Right lobe of liver (tissue), 6 donors: ENCODE measurements around the gene MDM2. TPM values are rescaled to one million over a fixed set of nuclear protein-coding genes. Genes with fewer than 3 reads are reported as not detected.

ENCODE experiments used
- ATAC-seq, 4 donors: fragments of 200-7000 bp; cut with Tn5 transposase; one replicate each; pipeline ENCODE4 v1.9.1; 2020; ENCODE audit warnings: mild to moderate bottlenecking in 4 of 4, moderate library complexity in 4 of 4
- DNase-seq, 3 donors: peaks; one replicate each; pipeline ENCODE4 v3.0.0-alpha.2; 2020
- H3K27ac ChIP-seq, 3 donors: fragments of 200-600 bp; one replicate each; pipeline ENCODE4 v1.8.0; 2022
- H3K27me3 ChIP-seq, 2 donors: fragments of 200-600 bp; one replicate each; pipeline ENCODE4 v1.8.0; 2022
- H3K36me3 ChIP-seq, 4 donors: fragments of 200-600 bp; sonication (generic) in 1 of 4; one replicate each; pipeline versions ENCODE4 v1.5.1 to v1.8.0; 2017 to 2022; ENCODE audit warnings: control low read depth in 1 of 4
- H3K4me1 ChIP-seq, 4 donors: fragments of 200-600 bp; sonication (generic) in 1 of 4; one replicate each; pipeline versions ENCODE4 v1.5.1 to v1.8.0; 2017 to 2022; ENCODE audit warnings: control low read depth in 1 of 4
- H3K4me3 ChIP-seq, 3 donors: fragments of 200-600 bp; one replicate each; pipeline ENCODE4 v1.8.0; 2022
- H3K9me3 ChIP-seq, 4 donors: fragments of 200-600 bp; sonication (generic) in 1 of 4; one replicate each; pipeline versions ENCODE4 v1.5.1 to v1.8.0; 2017 to 2022; ENCODE audit warnings: control low read depth in 1 of 4
- POLR2A ChIP-seq: fragments of 450-650 bp; IDR thresholded peaks from one replicate; pipeline ENCODE4 v1.6.1; 2017; ENCODE audit warnings: antibody characterized with exemption, mild to moderate bottlenecking
- WGBS: methylation state at CpG from one replicate; pipeline ENCODE4 v1.1.6; 2018; ENCODE audit warnings: low coverage, low lambda C conversion rate; ENCODE audit not compliant: insufficient coverage; ENCODE audit errors: missing lambda C conversion rate; 5-methylcytosine and 5-hydroxymethylcytosine counted together
- intact Hi-C, 2 donors: fragments of 100-400 bp; cut with DNase I; formaldehyde crosslinking; loops; one replicate each; pipeline versions ENCODE4 v1.11.2 to v1.14.1; 2022
- total RNA-seq, 6 experiments: library from RNA; depleted of rRNA in 2 of 6; stranded (reverse); fragments of >200 nt in 2 of 6; fragmentation: NEBNext Ultra II Directional in 3 of 6; extraction: Animal tissue kit (Norgen Biotek cat#: 25700) in 3 of 6; gene quantifications; one replicate each; pipeline versions ENCODE4 v1.1.0 to v1.2.4, GENCODE V29; 2016 to 2023
- TF ChIP-seq, protein P1 (sequence below), 4 donors: fragments of 200-600 bp in 3 of 4; fragments of 450-650 bp in 1 of 4; IDR thresholded peaks; one replicate each; pipeline versions ENCODE4 v1.5.1 to v1.8.0; 2016 to 2022; ENCODE audit warnings: antibody characterized with exemption in 4 of 4, mild to moderate bottlenecking in 2 of 4
- donor health status: DM: no; HTN: yes; CAD: no.
- donor health status: DM: no; HTN: no; CAD: no.
- donor health status: DM: no; HTN: no; CAD: no.
- donor health status: DM: no; HTN: yes; CAD: no.
- donor health status: DM: no; HTN: yes; CAD: no.

MDM2 gene
- total RNA-seq, 6 experiments from 2014 or later: 56.9 to 74.3 (median 64.0) TPM

DNA sequence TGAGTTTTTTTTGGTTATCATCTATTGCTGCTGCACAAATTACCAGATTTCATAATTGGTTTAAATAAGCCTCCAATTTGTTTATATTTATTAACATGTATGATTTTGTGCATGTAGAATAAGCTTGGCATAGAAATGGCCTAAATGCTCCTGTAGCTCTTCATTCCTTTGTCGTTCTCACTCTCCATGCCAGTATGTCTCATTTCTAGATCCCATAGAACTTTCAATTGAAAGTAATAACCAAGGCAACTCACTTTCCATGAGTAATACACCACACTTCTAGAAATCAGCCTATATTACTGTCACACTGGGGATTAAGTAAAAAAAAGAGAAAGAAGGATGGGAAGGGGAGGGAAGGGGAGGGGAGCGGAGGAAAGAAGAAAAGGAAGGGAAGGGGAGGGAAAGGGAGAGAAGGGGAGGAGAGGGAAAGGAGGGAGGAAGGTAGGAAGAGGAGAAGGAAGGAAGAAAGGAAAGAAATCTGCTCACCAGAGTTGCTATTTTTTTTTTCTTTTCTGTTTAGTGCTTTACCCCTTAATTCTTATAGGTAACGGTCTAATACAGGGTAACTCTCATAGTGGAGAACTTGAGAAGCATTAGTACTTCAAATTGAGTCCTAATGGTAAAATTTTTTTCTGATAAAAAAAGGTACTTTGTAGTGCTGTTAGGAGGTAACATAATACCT lies 45.6 kb downstream of the MDM2 start:
- TF ChIP-seq, protein P1, sequence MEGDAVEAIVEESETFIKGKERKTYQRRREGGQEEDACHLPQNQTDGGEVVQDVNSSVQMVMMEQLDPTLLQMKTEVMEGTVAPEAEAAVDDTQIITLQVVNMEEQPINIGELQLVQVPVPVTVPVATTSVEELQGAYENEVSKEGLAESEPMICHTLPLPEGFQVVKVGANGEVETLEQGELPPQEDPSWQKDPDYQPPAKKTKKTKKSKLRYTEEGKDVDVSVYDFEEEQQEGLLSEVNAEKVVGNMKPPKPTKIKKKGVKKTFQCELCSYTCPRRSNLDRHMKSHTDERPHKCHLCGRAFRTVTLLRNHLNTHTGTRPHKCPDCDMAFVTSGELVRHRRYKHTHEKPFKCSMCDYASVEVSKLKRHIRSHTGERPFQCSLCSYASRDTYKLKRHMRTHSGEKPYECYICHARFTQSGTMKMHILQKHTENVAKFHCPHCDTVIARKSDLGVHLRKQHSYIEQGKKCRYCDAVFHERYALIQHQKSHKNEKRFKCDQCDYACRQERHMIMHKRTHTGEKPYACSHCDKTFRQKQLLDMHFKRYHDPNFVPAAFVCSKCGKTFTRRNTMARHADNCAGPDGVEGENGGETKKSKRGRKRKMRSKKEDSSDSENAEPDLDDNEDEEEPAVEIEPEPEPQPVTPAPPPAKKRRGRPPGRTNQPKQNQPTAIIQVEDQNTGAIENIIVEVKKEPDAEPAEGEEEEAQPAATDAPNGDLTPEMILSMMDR (IDR thresholded peaks at IDR 0.05): no peak
- TF ChIP-seq POLR2A: no peak
- WGBS: 94% methylated on average over 3 of the region's 3 CpGs
- Histone ChIP-seq H3K4me3 (no peak overlapping the region), H3K9me3 (no peaks in the 10 kb centered on the region), H3K27ac (no peak overlapping the region), H3K27me3 (no peaks in the 10 kb centered on the region), H3K4me1 (peaks cover 0 to 30% (median 6%) of the 10 kb centered on the region in 4 donors), H3K36me3 (peaks cover 0 to 11% (median 2%) of the 10 kb centered on the region in 4 donors)
- ATAC-seq (no peak), DNase-seq (no peak)
- intact Hi-C loops: no loop called here

DNA sequence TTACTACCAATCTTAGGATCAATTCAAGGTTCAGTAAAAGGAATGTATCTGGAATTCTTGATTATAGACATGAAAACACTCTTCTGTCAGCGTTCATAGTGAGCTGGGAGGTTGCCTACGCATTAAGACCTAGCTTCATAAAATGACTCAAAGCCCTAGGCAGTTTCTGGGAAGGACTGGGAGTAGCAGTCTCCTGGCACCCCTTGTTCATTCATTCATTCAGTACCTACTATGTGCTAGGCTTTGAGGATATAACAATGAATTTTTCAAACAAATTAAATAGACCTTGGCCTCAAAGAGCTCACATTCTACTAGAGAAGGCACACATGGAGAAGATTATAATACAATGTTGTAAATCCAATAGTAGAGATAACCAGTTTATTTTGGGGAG lies 46.1 kb downstream of the MDM2 start:
- H3K4me3 ChIP-seq: no peak overlapping the region
- H3K27me3 ChIP-seq: no peaks in the 10 kb centered on the region
- ATAC-seq: no peak
- H3K27ac ChIP-seq: no peak overlapping the region
- no peak for DNase-seq
- H3K36me3 ChIP-seq: peaks cover 0 to 16% (median 2%) of the 10 kb centered on the region in 4 donors
- WGBS: 71% methylated on average over 1 of the region's 2 CpGs
- intact Hi-C loops: no loop called here
- peaks cover 0 to 28% (median 6%) of the 10 kb centered on the region in 4 donors for H3K4me1 ChIP-seq
- no peak for TF ChIP-seq POLR2A
- TF ChIP-seq, protein P1 (IDR thresholded peaks at IDR 0.05): no peak
- H3K9me3 ChIP-seq: no peaks in the 10 kb centered on the region

DNA sequence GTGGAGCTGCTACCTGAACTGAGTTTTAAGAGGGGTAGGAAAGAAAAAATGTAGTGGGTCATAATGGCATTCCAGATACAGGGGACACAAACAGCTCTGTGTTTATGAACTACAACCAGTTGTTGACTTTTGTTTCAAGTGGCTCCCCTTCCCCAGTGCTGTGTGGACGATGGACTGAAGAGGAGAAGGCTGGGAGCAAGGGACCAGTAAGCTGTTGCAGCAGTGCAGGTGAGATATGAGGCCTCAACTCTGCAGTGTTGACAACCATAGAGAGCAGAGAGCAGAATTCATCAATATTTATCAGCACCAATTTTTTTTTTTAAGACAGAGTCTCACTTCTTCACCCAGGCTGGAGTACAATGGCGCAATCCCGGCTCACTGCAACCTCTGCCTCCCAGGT lies 46.6 kb downstream of the MDM2 start:
- H3K4me3 ChIP-seq: no peak overlapping the region
- ATAC-seq: no peak
- no CpG with 5 or more reads among the region's 3 CpGs for whole genome bisulfite sequencing
- H3K9me3 ChIP-seq: no peaks in the 10 kb centered on the region
- no peaks in the 10 kb centered on the region for H3K27me3 ChIP-seq
- TF ChIP-seq, protein P1 (IDR thresholded peaks at IDR 0.05): no peak
- TF ChIP-seq POLR2A: no peak
- H3K4me1 ChIP-seq: peaks cover 0 to 23% (median 4%) of the 10 kb centered on the region in 4 donors
- H3K36me3 ChIP-seq: peaks cover 0 to 16% (median 2%) of the 10 kb centered on the region in 4 donors
- intact Hi-C loops: no loop called here
- no peak overlapping the region for H3K27ac ChIP-seq
- no peak for DNase-seq

DNA sequence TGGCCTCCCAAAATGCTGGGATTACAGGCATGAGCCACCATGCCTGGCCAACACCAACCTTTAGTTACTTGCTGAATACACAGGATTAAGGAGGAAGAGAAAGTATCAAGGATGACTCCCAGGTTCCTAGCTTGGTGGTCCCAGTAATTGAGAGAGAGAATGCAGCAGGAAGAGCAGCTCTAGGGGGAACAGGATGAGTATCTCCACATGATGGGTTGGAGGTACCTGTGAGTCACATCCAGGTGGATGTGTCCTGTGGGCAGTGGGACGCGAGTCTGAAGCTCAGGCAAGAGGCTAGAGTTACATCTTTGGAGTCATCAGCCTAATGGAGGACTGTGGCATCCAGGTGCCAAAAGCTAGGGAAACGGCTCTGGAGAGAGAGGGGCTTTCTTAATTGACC lies 47.1 kb downstream of the MDM2 start:
- TF ChIP-seq, protein P1 (IDR thresholded peaks at IDR 0.05): no peak
- TF ChIP-seq POLR2A: no peak
- Histone ChIP-seq H3K4me3 (no peak overlapping the region), H3K27ac (no peak overlapping the region), H3K36me3 (peaks cover 0 to 16% (median 2%) of the 10 kb centered on the region in 4 donors), H3K4me1 (peaks cover 0 to 19% (median 3%) of the 10 kb centered on the region in 4 donors), H3K9me3 (no peaks in the 10 kb centered on the region), H3K27me3 (no peaks in the 10 kb centered on the region)
- ATAC-seq (no peak), DNase-seq (no peak)
- intact Hi-C loops: no loop called here
- WGBS: 80% methylated on average over 1 of the region's 3 CpGs
